K562 (cell line): Measurements from ENCODE around the gene ST6GALNAC2.

Experiments used
- CHD1 ChIP-seq: fragments of 200-600 bp; sonication (generic); IDR thresholded peaks from one replicate; pipeline ENCODE4 v1.6.1; 2012; ENCODE audit warnings: mild to moderate bottlenecking, moderate library complexity, low read length, inconsistent platforms
- GABPA ChIP-seq: fragments of 200-800 bp; sonication (Bioruptor generic); conservative IDR thresholded peaks from 2 replicates; pipeline ENCODE4 v1.6.1; 2016; ENCODE audit warnings: low read depth, missing genetic modification characterization, missing compliant biosample characterization
- MIER1 ChIP-seq: fragments of 450-650 bp; IDR thresholded peaks from 2 replicates; pipeline ENCODE4 v1.6.1; 2016; ENCODE audit warnings: antibody characterized with exemption, mild to moderate bottlenecking, low read depth
- SMARCC2 ChIP-seq: fragments of 450-650 bp; IDR thresholded peaks from 2 replicates; pipeline ENCODE4 v1.6.1; 2017; ENCODE audit warnings: antibody characterized with exemption, moderate library complexity, mild to moderate bottlenecking, low read depth
- SP1 ChIP-seq: sonication (generic); formaldehyde crosslinking; IDR thresholded peaks from 2 replicates; pipeline ENCODE4 v1.8.1; 2022; ENCODE audit warnings: mild to moderate bottlenecking, missing genetic modification reagents
- SREBF2 ChIP-seq: sonication (generic); formaldehyde crosslinking; IDR thresholded peaks from 2 replicates; pipeline ENCODE4 v1.4.0; 2020; ENCODE audit warnings: mild to moderate bottlenecking, missing genetic modification reagents
- ZNF431 ChIP-seq: sonication (generic); formaldehyde crosslinking; IDR thresholded peaks from 2 replicates; pipeline ENCODE4 v1.8.0; 2022; ENCODE audit warnings: mild to moderate bottlenecking, missing genetic modification reagents
- TF ChIP-seq, protein P1 (sequence below), 3 experiments: IDR thresholded peaks in 2 of 3; conservative IDR thresholded peaks in 1 of 3; 2 replicates each; pipeline ENCODE4 v1.5.1; 2011 to 2012; ENCODE audit warnings: low read length in 3 of 3, mild to moderate bottlenecking in 3 of 3, control low read depth in 2 of 3, improper control_type of control experiment in 1 of 3, inconsistent platforms in 1 of 3, low read depth in 1 of 3, mixed read lengths in 1 of 3, moderate library complexity in 1 of 3; ENCODE audit not compliant: insufficient read depth in 2 of 3
- TF ChIP-seq, protein P2 (sequence below): fragments of 450-650 bp; IDR thresholded peaks from 2 replicates; pipeline ENCODE4 v1.6.1; 2016; ENCODE audit warnings: low read depth, mild to moderate bottlenecking, moderate library complexity
- TF ChIP-seq, protein P3 (sequence below): sonication (generic); formaldehyde crosslinking; IDR thresholded peaks from 2 replicates; pipeline ENCODE4 v1.8.0; 2022; ENCODE audit warnings: mild to moderate bottlenecking, missing genetic modification reagents
- TF ChIP-seq, protein P4 (sequence below): sonication (generic); formaldehyde crosslinking; IDR thresholded peaks from 2 replicates; pipeline ENCODE4 v1.8.1; 2022; ENCODE audit warnings: missing genetic modification reagents
- TF ChIP-seq, protein P5 (sequence below): fragments of 250-450 bp; sonication (Bioruptor Pico); IDR thresholded peaks from 2 replicates; pipeline ENCODE4 v1.4.0; 2020; ENCODE audit warnings: borderline replicate concordance

DNA sequence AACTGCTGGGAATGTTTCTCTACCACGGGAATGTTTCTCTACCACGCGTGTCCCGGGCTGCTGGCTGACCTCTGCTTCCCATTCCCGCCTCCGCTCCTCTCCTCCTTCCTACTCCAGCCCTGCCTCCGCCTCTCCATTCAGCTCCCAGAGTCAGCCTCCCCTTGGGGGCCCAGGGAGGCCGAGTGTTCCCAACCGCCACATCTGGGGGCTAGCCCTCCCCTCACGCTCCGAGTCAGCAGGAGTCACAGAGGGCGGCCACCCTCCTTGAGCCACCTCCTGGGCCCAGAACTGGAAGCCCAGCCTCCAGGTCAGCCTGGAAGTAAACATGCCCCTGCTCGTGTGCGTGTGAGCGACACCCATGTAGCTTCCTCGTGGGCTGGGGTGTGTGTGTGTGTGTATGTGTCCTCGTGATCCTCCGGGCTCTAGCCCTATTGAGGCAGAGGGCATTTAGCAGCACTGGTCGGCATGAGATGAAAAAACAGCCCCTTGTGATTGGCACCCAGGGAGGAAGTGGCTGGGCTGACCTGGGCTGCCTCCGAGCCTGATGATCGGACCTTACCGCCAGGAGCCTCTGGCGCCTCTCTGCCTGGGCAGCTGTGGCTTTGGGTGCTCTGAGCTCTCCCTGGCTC is 55.5 kb downstream of the ST6GALNAC2 start:
- TF ChIP-seq GABPA (tag) (no peak), ZNF431 (CRISPR knock-in tag) (no peak), CHD1 (no peak), SP1 (no peak), MIER1 (no peak), SREBF2 (CRISPR knock-in tag) (no peak), SMARCC2 (no peak)
- TF ChIP-seq, protein P1, sequence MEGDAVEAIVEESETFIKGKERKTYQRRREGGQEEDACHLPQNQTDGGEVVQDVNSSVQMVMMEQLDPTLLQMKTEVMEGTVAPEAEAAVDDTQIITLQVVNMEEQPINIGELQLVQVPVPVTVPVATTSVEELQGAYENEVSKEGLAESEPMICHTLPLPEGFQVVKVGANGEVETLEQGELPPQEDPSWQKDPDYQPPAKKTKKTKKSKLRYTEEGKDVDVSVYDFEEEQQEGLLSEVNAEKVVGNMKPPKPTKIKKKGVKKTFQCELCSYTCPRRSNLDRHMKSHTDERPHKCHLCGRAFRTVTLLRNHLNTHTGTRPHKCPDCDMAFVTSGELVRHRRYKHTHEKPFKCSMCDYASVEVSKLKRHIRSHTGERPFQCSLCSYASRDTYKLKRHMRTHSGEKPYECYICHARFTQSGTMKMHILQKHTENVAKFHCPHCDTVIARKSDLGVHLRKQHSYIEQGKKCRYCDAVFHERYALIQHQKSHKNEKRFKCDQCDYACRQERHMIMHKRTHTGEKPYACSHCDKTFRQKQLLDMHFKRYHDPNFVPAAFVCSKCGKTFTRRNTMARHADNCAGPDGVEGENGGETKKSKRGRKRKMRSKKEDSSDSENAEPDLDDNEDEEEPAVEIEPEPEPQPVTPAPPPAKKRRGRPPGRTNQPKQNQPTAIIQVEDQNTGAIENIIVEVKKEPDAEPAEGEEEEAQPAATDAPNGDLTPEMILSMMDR (IDR thresholded peaks at IDR 0.05 in 2 of 3, conservative IDR thresholded peaks at IDR 0.05 in 1 of 3; ENCODE audit: insufficient read depth in 2 of 3, low read depth in 1 of 3, low read length in 3 of 3): no peak
- TF ChIP-seq, protein P2, sequence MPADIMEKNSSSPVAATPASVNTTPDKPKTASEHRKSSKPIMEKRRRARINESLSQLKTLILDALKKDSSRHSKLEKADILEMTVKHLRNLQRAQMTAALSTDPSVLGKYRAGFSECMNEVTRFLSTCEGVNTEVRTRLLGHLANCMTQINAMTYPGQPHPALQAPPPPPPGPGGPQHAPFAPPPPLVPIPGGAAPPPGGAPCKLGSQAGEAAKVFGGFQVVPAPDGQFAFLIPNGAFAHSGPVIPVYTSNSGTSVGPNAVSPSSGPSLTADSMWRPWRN: no peak
- TF ChIP-seq, protein P3, sequence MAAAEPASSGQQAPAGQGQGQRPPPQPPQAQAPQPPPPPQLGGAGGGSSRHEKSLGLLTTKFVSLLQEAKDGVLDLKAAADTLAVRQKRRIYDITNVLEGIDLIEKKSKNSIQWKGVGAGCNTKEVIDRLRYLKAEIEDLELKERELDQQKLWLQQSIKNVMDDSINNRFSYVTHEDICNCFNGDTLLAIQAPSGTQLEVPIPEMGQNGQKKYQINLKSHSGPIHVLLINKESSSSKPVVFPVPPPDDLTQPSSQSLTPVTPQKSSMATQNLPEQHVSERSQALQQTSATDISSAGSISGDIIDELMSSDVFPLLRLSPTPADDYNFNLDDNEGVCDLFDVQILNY (CRISPR knock-in tag): no peak
- TF ChIP-seq, protein P4, sequence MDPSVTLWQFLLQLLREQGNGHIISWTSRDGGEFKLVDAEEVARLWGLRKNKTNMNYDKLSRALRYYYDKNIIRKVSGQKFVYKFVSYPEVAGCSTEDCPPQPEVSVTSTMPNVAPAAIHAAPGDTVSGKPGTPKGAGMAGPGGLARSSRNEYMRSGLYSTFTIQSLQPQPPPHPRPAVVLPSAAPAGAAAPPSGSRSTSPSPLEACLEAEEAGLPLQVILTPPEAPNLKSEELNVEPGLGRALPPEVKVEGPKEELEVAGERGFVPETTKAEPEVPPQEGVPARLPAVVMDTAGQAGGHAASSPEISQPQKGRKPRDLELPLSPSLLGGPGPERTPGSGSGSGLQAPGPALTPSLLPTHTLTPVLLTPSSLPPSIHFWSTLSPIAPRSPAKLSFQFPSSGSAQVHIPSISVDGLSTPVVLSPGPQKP (CRISPR knock-in tag): no peak
- TF ChIP-seq, protein P5, sequence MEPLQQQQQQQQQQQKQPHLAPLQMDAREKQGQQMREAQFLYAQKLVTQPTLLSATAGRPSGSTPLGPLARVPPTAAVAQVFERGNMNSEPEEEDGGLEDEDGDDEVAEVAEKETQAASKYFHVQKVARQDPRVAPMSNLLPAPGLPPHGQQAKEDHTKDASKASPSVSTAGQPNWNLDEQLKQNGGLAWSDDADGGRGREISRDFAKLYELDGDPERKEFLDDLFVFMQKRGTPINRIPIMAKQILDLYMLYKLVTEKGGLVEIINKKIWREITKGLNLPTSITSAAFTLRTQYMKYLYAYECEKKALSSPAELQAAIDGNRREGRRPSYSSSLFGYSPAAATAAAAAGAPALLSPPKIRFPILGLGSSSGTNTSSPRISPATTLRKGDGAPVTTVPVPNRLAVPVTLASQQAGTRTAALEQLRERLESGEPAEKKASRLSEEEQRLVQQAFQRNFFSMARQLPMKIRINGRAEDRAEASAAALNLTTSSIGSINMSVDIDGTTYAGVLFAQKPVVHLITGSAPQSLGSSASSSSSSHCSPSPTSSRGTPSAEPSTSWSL (CRISPR knock-in tag): no peak
